H1 (cell line): ENCODE results near the gene PIP5K1B. TPM values are rescaled to one million over a fixed set of nuclear protein-coding genes. Genes with fewer than 3 reads are reported as not detected.
A peak's percentile ranks its signal among the peaks of the same experiment; 100 is the strongest.

Experiments
- CTCF ChIA-PET: fragments of 300-600 bp; sonication (Branson Sonifier 250); formaldehyde crosslinking; loops from one replicate; lab custom pipeline; 2021; ENCODE audit not compliant: partially characterized antibody; lab: Charles Lee
- POLR2A ChIA-PET: fragments of 300-600 bp; sonication (Branson Sonifier 250); formaldehyde crosslinking; loops from one replicate; lab custom pipeline; 2021; ENCODE audit warnings: inconsistent platforms; ENCODE audit not compliant: partially characterized antibody; lab: Charles Lee
- DNase-seq, 2 experiments: peaks; one replicate each; pipeline versions ENCODE4 v3.0.0 to v3.0.0-alpha.2; 2010 to 2022; ENCODE audit warnings: low spot score in 2 of 2, low read depth in 1 of 2, mixed read lengths in 1 of 2
- FAIRE-seq: peaks from 2 replicates; lab custom pipeline; 2011; peaks lifted over from hg19 to GRCh38; lab: Jason Lieb, UNC
- H2AFZ ChIP-seq: 2 replicates; pipeline ENCODE4 v1.8.1; 2012; ENCODE audit warnings: low read length, inconsistent platforms
- H2AK5ac ChIP-seq: 2 replicates; pipeline ENCODE4 v1.6.1; 2013; ENCODE audit warnings: low read depth, low read length
- H2BK120ac ChIP-seq: replicated peaks from 2 replicates; pipeline ENCODE3; 2013; ENCODE audit warnings: low read depth, low read length, inconsistent platforms
- H2BK12ac ChIP-seq: 2 replicates; pipeline ENCODE4 v1.6.1; 2013; ENCODE audit warnings: low read depth, low read length
- H2BK15ac ChIP-seq: 2 replicates; pipeline ENCODE4 v1.6.1; 2013; ENCODE audit warnings: low read length
- H2BK20ac ChIP-seq: 2 replicates; pipeline ENCODE4 v1.6.1; 2013; ENCODE audit warnings: low read length
- H2BK5ac ChIP-seq: 2 replicates; pipeline ENCODE4 v1.6.1; 2013; ENCODE audit warnings: low read depth, low read length
- H3K14ac ChIP-seq: 2 replicates; pipeline ENCODE4 v1.6.1; 2013; ENCODE audit warnings: inconsistent platforms; ENCODE audit not compliant: insufficient read length
- H3K18ac ChIP-seq: 2 replicates; pipeline ENCODE4 v1.6.1; 2013; ENCODE audit warnings: low read length; ENCODE audit errors: extremely low read depth
- H3K23ac ChIP-seq: 2 replicates; pipeline ENCODE4 v1.6.1; 2013; ENCODE audit warnings: inconsistent platforms; ENCODE audit not compliant: insufficient read length
- H3K23me2 ChIP-seq: 2 replicates; pipeline ENCODE4 v1.6.1; 2013; ENCODE audit warnings: low read depth, low read length
- H3K27ac ChIP-seq: 2 replicates; pipeline ENCODE4 v1.6.1; 2011; ENCODE audit warnings: low read depth, low read length, inconsistent platforms
- H3K27me3 ChIP-seq, 4 experiments: replicated peaks in 1 of 4; 1 replicate in 1 of 4; 2 replicates in 3 of 4; pipeline versions ENCODE4 v1.6.1 to v1.8.1; 2011 to 2013; ENCODE audit warnings: low read length in 3 of 4, mild to moderate bottlenecking in 3 of 4, inconsistent platforms in 2 of 4, mixed read lengths in 2 of 4, moderate library complexity in 1 of 4; ENCODE audit not compliant: control insufficient read depth in 3 of 4, insufficient read depth in 3 of 4; ENCODE audit errors: extremely low read depth in 1 of 4
- H3K36me3 ChIP-seq, 4 experiments: 2 replicates each; pipeline versions ENCODE4 v1.6.1 to v1.8.1; 2011 to 2013; ENCODE audit warnings: mild to moderate bottlenecking in 4 of 4, low read length in 3 of 4, moderate library complexity in 2 of 4, control low read depth in 1 of 4, inconsistent platforms in 1 of 4; ENCODE audit not compliant: insufficient read depth in 4 of 4, control insufficient read depth in 2 of 4
- H3K4ac ChIP-seq: replicated peaks from 2 replicates; pipeline ENCODE3; 2013; ENCODE audit warnings: low read length, low read depth, mixed read lengths, inconsistent platforms; ENCODE audit not compliant: insufficient read length
- H3K4me1 ChIP-seq, 4 experiments: replicated peaks in 1 of 4; 1 replicate in 1 of 4; 2 replicates in 3 of 4; pipeline versions ENCODE4 v1.6.1 to v1.8.1; 2011 to 2013; ENCODE audit warnings: low read length in 3 of 4, inconsistent platforms in 2 of 4, mixed read lengths in 1 of 4; ENCODE audit not compliant: insufficient read depth in 4 of 4, control insufficient read depth in 3 of 4
- H3K4me2 ChIP-seq, 2 experiments: 2 replicates each; pipeline versions ENCODE4 v1.6.1 to v1.8.1; 2011 to 2013; ENCODE audit warnings: low read depth in 2 of 2, low read length in 2 of 2, control low read depth in 1 of 2, inconsistent platforms in 1 of 2, mild to moderate bottlenecking in 1 of 2; ENCODE audit not compliant: insufficient read depth in 1 of 2
- H3K4me3 ChIP-seq, 4 experiments: fragments of 200-600, 300-600 bp in 1 of 4; sonication (generic), shearing (Covaris generic), sonication (Bioruptor Twin) in 1 of 4; 2 replicates each; pipeline versions ENCODE4 v1.5.1 to v1.8.1; 2011 to 2016; ENCODE audit warnings: low read length in 4 of 4, low read depth in 3 of 4, control low read depth in 2 of 4, inconsistent platforms in 2 of 4, mild to moderate bottlenecking in 2 of 4, mixed read lengths in 1 of 4, moderate library complexity in 1 of 4; ENCODE audit not compliant: insufficient read depth in 2 of 4; ENCODE audit errors: extremely low read depth in 1 of 4
- H3K56ac ChIP-seq: replicated peaks from 2 replicates; pipeline ENCODE3; 2013; ENCODE audit warnings: low read depth, mild to moderate bottlenecking, mixed read lengths, low read length, inconsistent platforms; ENCODE audit not compliant: insufficient read length
- H3K79me1 ChIP-seq: 2 replicates; pipeline ENCODE4 v1.6.1; 2013; ENCODE audit warnings: low read depth, low read length, control low read depth
- H3K79me2 ChIP-seq, 2 experiments: 2 replicates each; pipeline versions ENCODE4 v1.6.1 to v1.8.1; 2012 to 2013; ENCODE audit warnings: low read length in 2 of 2, mild to moderate bottlenecking in 2 of 2, inconsistent platforms in 1 of 2; ENCODE audit not compliant: insufficient read depth in 2 of 2, control insufficient read depth in 1 of 2
- H3K9ac ChIP-seq, 4 experiments: replicated peaks in 1 of 4; 1 replicate in 1 of 4; 2 replicates in 3 of 4; pipeline versions ENCODE4 v1.6.1 to v1.8.1; 2011 to 2013; ENCODE audit warnings: low read depth in 3 of 4, low read length in 3 of 4, control low read depth in 2 of 4, mild to moderate bottlenecking in 2 of 4, moderate library complexity in 2 of 4, inconsistent platforms in 1 of 4; ENCODE audit errors: extremely low read depth in 1 of 4
- H3K9me3 ChIP-seq, 2 experiments: 2 replicates each; pipeline versions ENCODE4 v1.6.1 to v1.8.1; 2012 to 2013; ENCODE audit warnings: mild to moderate bottlenecking in 2 of 2, moderate library complexity in 2 of 2, control low read depth in 1 of 2, inconsistent platforms in 1 of 2, low read depth in 1 of 2, low read length in 1 of 2, mixed read lengths in 1 of 2; ENCODE audit not compliant: insufficient read depth in 2 of 2
- H4K20me1 ChIP-seq, 2 experiments: replicated peaks in 1 of 2; 2 replicates each; pipeline versions ENCODE3 to v1.8.1; 2011 to 2013; ENCODE audit warnings: inconsistent platforms in 2 of 2, low read length in 2 of 2, mild to moderate bottlenecking in 1 of 2; ENCODE audit not compliant: insufficient read depth in 2 of 2, control insufficient read depth in 1 of 2
- H4K5ac ChIP-seq: 2 replicates; pipeline ENCODE4 v1.6.1; 2013; ENCODE audit warnings: low read length, low read depth, mixed read lengths, inconsistent platforms; ENCODE audit not compliant: insufficient read length
- H4K8ac ChIP-seq: 2 replicates; pipeline ENCODE4 v1.8.0; 2013; ENCODE audit warnings: mild to moderate bottlenecking, moderate library complexity, low read length, inconsistent platforms; ENCODE audit not compliant: insufficient read depth; ENCODE audit errors: extremely low read depth
- H4K91ac ChIP-seq: replicated peaks from 2 replicates; pipeline ENCODE3; 2013; ENCODE audit warnings: low read length, mixed read lengths, inconsistent platforms; ENCODE audit not compliant: insufficient read length
- BRCA1 ChIP-seq: IDR thresholded peaks from 2 replicates; pipeline ENCODE4 v1.6.1; 2012; ENCODE audit warnings: low read depth, low read length, improper control_type of control experiment
- POLR2AphosphoS5 ChIP-seq: IDR thresholded peaks from 2 replicates; pipeline ENCODE4 v1.6.1; 2011; ENCODE audit warnings: low read depth, low read length
- WGBS, 2 experiments: shearing (Covaris generic) in 1 of 2; methylation state at CpG; one replicate each; pipeline versions ENCODE4 v1.1.6 to v1.1.7; 2013 to 2015; ENCODE audit warnings: low lambda C conversion rate in 2 of 2, mixed read lengths in 2 of 2, inconsistent platforms in 1 of 2, low coverage in 1 of 2, missing lambda C conversion rate in 1 of 2; ENCODE audit not compliant: insufficient replicate concordance in 2 of 2, insufficient coverage in 1 of 2, insufficient read length in 1 of 2; ENCODE audit errors: extremely low coverage in 1 of 2, missing lambda C conversion rate in 1 of 2; 5-methylcytosine and 5-hydroxymethylcytosine counted together
- polyA plus RNA-seq, 7 experiments: library from polyadenylated mRNA; depleted of rRNA in 3 of 7; stranded (reverse) in 5 of 7; unstranded in 2 of 7; fragments of >200 nt in 5 of 7; fragments of 200-250 nt in 2 of 7; gene quantifications; 1 replicate in 5 of 7; 2 replicates in 1 of 7; 4 replicates in 1 of 7; pipeline versions ENCODE4 v1.2.1 to v1.2.3, GENCODE V29; 2011 to 2013; ENCODE audit warnings: missing spikeins in 2 of 7, mixed read lengths in 2 of 7
- total RNA-seq: library from RNA; stranded (reverse); fragmentation: NEBNext Ultra II Directional; extraction: Animal tissue kit (Norgen Biotek cat#: 25700); gene quantifications from 2 replicates; pipeline ENCODE4 v1.2.1, GENCODE V29; 2021
- TF ChIP-seq, protein P1 (sequence below): IDR thresholded peaks from 2 replicates; pipeline ENCODE4 v1.6.1; 2011; ENCODE audit warnings: low read depth, mild to moderate bottlenecking, low read length; ENCODE audit not compliant: insufficient read depth
- TF ChIP-seq, protein P2 (sequence below), 3 experiments: IDR thresholded peaks; 1 replicate in 2 of 3; 2 replicates in 1 of 3; pipeline versions ENCODE4 v1.5.1 to v1.6.1; 2011; ENCODE audit warnings: low read length in 3 of 3, mild to moderate bottlenecking in 3 of 3, inconsistent platforms in 2 of 3, low read depth in 1 of 3, moderate library complexity in 1 of 3; ENCODE audit not compliant: insufficient read depth in 1 of 3; ENCODE audit errors: control extremely low read depth in 1 of 3

Gene PIP5K1B
- total and polyA plus RNA-seq, 2 of the 8 experiments (the other 6 are each of a cell fraction or from before 2014, with no cell fraction given): 4.7 to 7.7 TPM

DNA sequence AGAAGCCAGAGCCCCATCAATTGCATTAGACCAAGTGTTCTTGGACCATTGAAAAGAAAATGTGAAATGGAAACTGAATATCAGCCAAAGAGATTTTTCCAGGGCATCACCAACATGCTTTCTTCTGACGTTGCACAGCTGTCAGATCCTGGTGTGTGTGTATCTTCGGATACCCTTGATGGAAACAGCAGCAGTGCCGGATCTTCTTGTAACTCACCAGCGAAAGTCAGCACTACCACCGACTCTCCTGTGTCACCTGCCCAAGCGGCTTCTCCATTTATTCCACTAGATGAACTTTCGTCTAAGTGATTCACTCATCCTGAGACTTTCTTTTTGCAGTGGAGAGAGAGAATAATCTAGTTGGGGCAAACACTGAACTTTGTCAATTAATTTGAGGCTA, 75.7 kb downstream of the PIP5K1B start:
- Histone ChIP-seq H2BK15ac (no peak overlapping the region), H2AFZ (no peak overlapping the region), H2BK20ac (no peak overlapping the region), H2BK5ac (no peak overlapping the region), H4K8ac (no peak overlapping the region), H3K18ac (no peak overlapping the region), H3K4me3 (peak overlapping the region; percentile 70 to 96 (median 82)), H3K4me2 (peak overlapping the region; percentile 85 to 90), H3K27me3 (no peaks in the 10 kb centered on the region), H3K79me2 (peaks cover 0 to 35% of the 10 kb centered on the region in 2 experiments; a peak in 2 of 4 replicates), H4K91ac (no peak overlapping the region), H2BK120ac (no peak overlapping the region), H2AK5ac (no peak overlapping the region), H4K20me1 (peaks cover 2 to 7% of the 10 kb centered on the region in 2 experiments), H3K56ac (no peak overlapping the region), H4K5ac (no peak overlapping the region), H3K36me3 (no peaks in the 10 kb centered on the region), H3K9me3 (no peaks in the 10 kb centered on the region), H3K14ac (no peak overlapping the region), H2BK12ac (no peak overlapping the region), H3K9ac (peak overlapping the region in 3 of 4 experiments; percentile 71 to 88 (median 87); a peak in 5 of 7 replicates), H3K4ac (no peak overlapping the region), H3K23ac (no peak overlapping the region), H3K4me1 (peaks cover 0 to 7% (median 3%) of the 10 kb centered on the region in 4 experiments; a peak in 3 of 7 replicates), H3K79me1 (peaks cover 4% of the 10 kb centered on the region; the same call in 1 of the 2 replicates), H3K23me2 (peaks cover 9% of the 10 kb centered on the region), H3K27ac (no peak overlapping the region)
- POLR2A ChIA-PET: interaction anchor here (2.0 kb wide), 1 partner anchor 9 kb away, joined by 5 read pairs; no protein-coding TSS in a partner anchor
- FAIRE-seq (no peak), DNase-seq (no peak)
- 59% methylated on average over 7 of the region's 7 CpGs; no CpG with 5 or more reads in 1 of the 2 experiments for WGBS, 2 experiments
- TF ChIP-seq, protein P1, sequence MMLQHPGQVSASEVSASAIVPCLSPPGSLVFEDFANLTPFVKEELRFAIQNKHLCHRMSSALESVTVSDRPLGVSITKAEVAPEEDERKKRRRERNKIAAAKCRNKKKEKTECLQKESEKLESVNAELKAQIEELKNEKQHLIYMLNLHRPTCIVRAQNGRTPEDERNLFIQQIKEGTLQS: no peak
- TF ChIP-seq, protein P2, sequence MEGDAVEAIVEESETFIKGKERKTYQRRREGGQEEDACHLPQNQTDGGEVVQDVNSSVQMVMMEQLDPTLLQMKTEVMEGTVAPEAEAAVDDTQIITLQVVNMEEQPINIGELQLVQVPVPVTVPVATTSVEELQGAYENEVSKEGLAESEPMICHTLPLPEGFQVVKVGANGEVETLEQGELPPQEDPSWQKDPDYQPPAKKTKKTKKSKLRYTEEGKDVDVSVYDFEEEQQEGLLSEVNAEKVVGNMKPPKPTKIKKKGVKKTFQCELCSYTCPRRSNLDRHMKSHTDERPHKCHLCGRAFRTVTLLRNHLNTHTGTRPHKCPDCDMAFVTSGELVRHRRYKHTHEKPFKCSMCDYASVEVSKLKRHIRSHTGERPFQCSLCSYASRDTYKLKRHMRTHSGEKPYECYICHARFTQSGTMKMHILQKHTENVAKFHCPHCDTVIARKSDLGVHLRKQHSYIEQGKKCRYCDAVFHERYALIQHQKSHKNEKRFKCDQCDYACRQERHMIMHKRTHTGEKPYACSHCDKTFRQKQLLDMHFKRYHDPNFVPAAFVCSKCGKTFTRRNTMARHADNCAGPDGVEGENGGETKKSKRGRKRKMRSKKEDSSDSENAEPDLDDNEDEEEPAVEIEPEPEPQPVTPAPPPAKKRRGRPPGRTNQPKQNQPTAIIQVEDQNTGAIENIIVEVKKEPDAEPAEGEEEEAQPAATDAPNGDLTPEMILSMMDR (IDR thresholded peaks at IDR 0.05; ENCODE audit: control extremely low read depth in 1 of 3, insufficient read depth in 1 of 3, low read depth in 1 of 3, low read length in 3 of 3): no peak
- no peak for TF ChIP-seq BRCA1
- TF ChIP-seq POLR2AphosphoS5: no peak
- CTCF ChIA-PET: no interaction called here
